ENCODE results near the gene OR2T2.
"Not testable (repeated sequence)": the region's sequence is repeated elsewhere in the genome, so short reads cannot be mapped to it uniquely, and the experiment has no call there.

The OR2T2 gene

GRCh38 chr1:248445399-248445798 is at the start of gene OR2T2:
OR2T2 (plus strand) TSS chr1:248445637; CDS start chr1:248452798, 7,161 bp downstream.
- DNase-seq = not testable (repeated sequence)

- no peak for DNase-seq
Measured at GRCh38 chr1:248402748-248403147, 42.7 kb upstream of the OR2T2 start, which contains the start of gene OR2T1. OR2T1 (plus strand) TSS chr1:248403048; CDS start chr1:248406148, 3,100 bp downstream.

GRCh38 chr1:248404024-248404423 is 41.4 kb upstream of the OR2T2 start:
- peak; percentile 47 to 61 (median 52) for DNase-seq

- DNase-seq = no peak
Measured at GRCh38 chr1:248406721-248407692, 38.4 kb upstream of the OR2T2 start.

GRCh38 chr1:248416226-248416625 is 29.2 kb upstream of the OR2T2 start:
- no peak for DNase-seq

- DNase-seq = no peak
Measured at GRCh38 chr1:248417854-248418253, 27.6 kb upstream of the OR2T2 start.

- no peak for DNase-seq
Measured at GRCh38 chr1:248421384-248421783, 24.1 kb upstream of the OR2T2 start.

- DNase-seq = not testable (repeated sequence)
Measured at GRCh38 chr1:248427526-248428191, 17.8 kb upstream of the OR2T2 start.

GRCh38 chr1:248428192-248428533 is 17.3 kb upstream of the OR2T2 start:
- DNase-seq = not testable (repeated sequence)

- not testable (repeated sequence) for DNase-seq
Measured at GRCh38 chr1:248431683-248432082, 13.8 kb upstream of the OR2T2 start.

- DNase-seq = not testable (repeated sequence)
Measured at GRCh38 chr1:248432201-248432600, 13.2 kb upstream of the OR2T2 start.

GRCh38 chr1:248433811-248434415 is 11.5 kb upstream of the OR2T2 start:
- not testable (repeated sequence) for DNase-seq

- DNase-seq = not testable (repeated sequence)
Measured at GRCh38 chr1:248434913-248435312, 10.5 kb upstream of the OR2T2 start.

GRCh38 chr1:248436303-248436702 is 9.1 kb upstream of the OR2T2 start:
- not testable (repeated sequence) for DNase-seq

GRCh38 chr1:248438668-248439067 is 6.8 kb upstream of the OR2T2 start:
- not testable (repeated sequence) for DNase-seq

GRCh38 chr1:248439283-248439682 is 6.2 kb upstream of the OR2T2 start:
- DNase-seq = not testable (repeated sequence)

- DNase-seq = not testable (repeated sequence)
Measured at GRCh38 chr1:248442500-248443277, 2.7 kb upstream of the OR2T2 start.

- DNase-seq = not testable (repeated sequence)
Measured at GRCh38 chr1:248444603-248445002, 834 bp upstream of the OR2T2 start.

- not testable (repeated sequence) for DNase-seq
Measured at GRCh38 chr1:248448409-248449074, 3.1 kb downstream of the OR2T2 start.

- DNase-seq = not testable (repeated sequence)
Measured at GRCh38 chr1:248449821-248450465, 4.5 kb downstream of the OR2T2 start.

- DNase-seq = not testable (repeated sequence)
Measured at GRCh38 chr1:248450466-248451145, 5.2 kb downstream of the OR2T2 start.

All from activated CD4-positive, CD25-positive, alpha-beta regulatory T cell (primary cell).